GM12892 (cell line): ENCODE measurements around the gene PRB2.

Source experiments
- POLR2A ChIP-seq: IDR thresholded peaks from 2 replicates; pipeline ENCODE4 v1.6.1; 2011; ENCODE audit warnings: low read depth, low read length, control low read depth
- POLR2AphosphoS5 ChIP-seq: IDR thresholded peaks from 2 replicates; pipeline ENCODE4 v1.6.1; 2011; ENCODE audit warnings: low read depth, low read length, control low read depth
- TAF1 ChIP-seq: IDR thresholded peaks from 2 replicates; pipeline ENCODE4 v1.6.1; 2011; ENCODE audit warnings: low read depth, mild to moderate bottlenecking, control low read depth, low read length, borderline replicate concordance

DNA sequence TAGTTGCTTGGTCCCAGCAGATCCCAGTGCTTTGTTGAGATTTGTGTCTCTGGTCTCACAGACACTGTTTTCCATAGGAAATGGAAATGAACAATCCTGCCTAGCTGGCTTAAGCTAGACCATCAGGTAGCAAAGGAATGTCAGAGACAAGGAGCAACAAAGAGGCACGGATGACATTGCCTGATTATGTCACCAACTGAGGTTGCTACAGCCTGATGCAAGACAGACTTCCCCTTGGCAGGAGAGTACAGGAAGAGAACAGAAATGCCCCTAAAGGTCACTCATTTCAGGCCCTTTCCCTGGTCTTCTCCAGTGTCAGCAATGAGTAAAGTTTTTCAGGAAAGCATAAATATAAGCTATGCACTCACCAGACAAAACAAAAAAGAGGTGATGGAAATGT lies 2.0 kb upstream of the PRB2 start:
- TF ChIP-seq POLR2AphosphoS5: no peak
- TF ChIP-seq POLR2A: no peak
- TF ChIP-seq TAF1: no peak
